ENCODE data around the gene ALG14. TPM values are rescaled to one million over a fixed set of nuclear protein-coding genes. Genes with fewer than 3 reads are reported as not detected.

The ALG14 gene
- total and polyA plus RNA-seq, 4 donors = 1.0 to 16.6 (median 1.9) TPM

DNA sequence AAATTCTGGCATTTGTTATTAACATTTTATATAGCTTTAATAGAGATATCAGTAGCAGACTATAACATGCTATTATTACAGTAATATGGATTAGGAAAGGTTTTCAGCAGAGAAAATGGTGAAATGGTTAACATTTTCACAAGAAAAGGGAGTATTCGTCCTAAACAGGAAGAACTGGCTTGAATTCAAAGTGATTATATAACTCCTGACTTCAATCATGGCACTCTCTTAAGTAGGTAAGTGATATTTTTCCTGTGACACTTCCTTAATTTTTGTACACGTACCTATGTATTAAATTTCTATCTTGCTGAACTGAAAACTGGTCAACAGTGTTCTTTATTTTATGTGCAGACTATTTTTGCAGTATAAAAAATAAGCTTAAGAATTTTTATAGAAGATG is 77.9 kb downstream of the ALG14 start:
- no peak overlapping the region for H3K27ac ChIP-seq (ENCODE audit: low read depth in 1 of 2, low read length in 2 of 2)
- no peak overlapping the region for H3K4me3 ChIP-seq (ENCODE audit: low read depth in 1 of 3, low read length in 3 of 3)
- WGBS = 36% methylated on average over 2 of the region's 2 CpGs
- no peaks in the 10 kb centered on the region for H3K4me1 ChIP-seq (ENCODE audit: control insufficient read depth in 4 of 4, insufficient read depth in 4 of 4, low read length in 3 of 4)
- H3K27me3 ChIP-seq (ENCODE audit: control insufficient read depth in 4 of 4, insufficient read depth in 4 of 4, low read length in 3 of 4) = no peaks in the 10 kb centered on the region
- DNase-seq (ENCODE audit: low spot score) = no peak
- no peak overlapping the region for H3K9ac ChIP-seq (ENCODE audit: low read depth in 1 of 2, low read length in 2 of 2)
- TF ChIP-seq FOXA1 (IDR thresholded peaks at IDR 0.05) (no peak), EGR1 (IDR thresholded peaks at IDR 0.05; ENCODE audit: low read depth in 2 of 2) (no peak), HNF4A (conservative IDR thresholded peaks at IDR 0.05) (no peak), RAD21 (IDR thresholded peaks at IDR 0.05) (no peak), FOXA2 (IDR thresholded peaks at IDR 0.05) (no peak), MAX (IDR thresholded peaks at IDR 0.05) (no peak)
- TF ChIP-seq, protein P1, sequence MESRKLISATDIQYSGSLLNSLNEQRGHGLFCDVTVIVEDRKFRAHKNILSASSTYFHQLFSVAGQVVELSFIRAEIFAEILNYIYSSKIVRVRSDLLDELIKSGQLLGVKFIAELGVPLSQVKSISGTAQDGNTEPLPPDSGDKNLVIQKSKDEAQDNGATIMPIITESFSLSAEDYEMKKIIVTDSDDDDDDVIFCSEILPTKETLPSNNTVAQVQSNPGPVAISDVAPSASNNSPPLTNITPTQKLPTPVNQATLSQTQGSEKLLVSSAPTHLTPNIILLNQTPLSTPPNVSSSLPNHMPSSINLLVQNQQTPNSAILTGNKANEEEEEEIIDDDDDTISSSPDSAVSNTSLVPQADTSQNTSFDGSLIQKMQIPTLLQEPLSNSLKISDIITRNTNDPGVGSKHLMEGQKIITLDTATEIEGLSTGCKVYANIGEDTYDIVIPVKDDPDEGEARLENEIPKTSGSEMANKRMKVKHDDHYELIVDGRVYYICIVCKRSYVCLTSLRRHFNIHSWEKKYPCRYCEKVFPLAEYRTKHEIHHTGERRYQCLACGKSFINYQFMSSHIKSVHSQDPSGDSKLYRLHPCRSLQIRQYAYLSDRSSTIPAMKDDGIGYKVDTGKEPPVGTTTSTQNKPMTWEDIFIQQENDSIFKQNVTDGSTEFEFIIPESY (IDR thresholded peaks at IDR 0.05) = no peak
- H3K36me3 ChIP-seq (ENCODE audit: control insufficient read depth in 4 of 4, insufficient read depth in 3 of 4, low read depth in 1 of 4, low read length in 3 of 4) = no peaks in the 10 kb centered on the region
- H3K9me3 ChIP-seq (ENCODE audit: control insufficient read depth in 4 of 4, low read length in 3 of 4) = no peaks in the 10 kb centered on the region

DNA sequence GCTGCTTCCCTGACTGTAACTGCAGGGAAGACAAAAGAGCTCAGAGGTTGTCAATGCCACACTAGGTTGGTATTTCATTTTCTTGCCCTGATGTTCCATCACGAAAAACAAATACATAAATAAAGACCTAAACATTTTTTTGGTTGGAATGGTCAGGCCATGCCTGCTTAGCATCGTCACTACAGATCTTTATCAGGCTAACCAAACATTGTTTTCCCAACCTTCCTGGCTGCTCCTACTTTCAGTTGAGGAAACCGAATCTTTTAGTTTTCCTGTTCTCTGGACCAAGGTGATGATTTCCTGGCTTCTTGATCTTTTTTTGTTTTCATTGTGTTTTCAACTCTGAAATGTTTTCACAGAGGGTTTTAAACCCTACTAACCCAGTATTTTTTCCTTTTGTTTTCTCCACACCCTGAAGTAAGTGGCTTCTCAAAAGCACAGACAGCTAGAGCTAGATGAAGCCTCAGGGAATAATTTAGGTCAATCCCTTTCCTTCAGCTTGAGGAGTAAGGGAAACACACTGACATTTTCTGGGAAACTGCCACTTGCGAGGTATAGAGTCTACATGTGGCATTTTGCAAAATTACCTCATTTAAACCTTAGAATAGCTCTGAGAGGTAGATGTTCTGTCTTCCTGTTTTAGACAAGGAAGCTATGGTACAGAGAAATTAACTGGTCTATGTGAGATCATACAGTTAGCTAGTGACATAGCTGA is 78.7 kb downstream of the ALG14 start:
- TF ChIP-seq HNF4G (IDR thresholded peaks at IDR 0.05) = no peak

GRCh38 chr1:94992863-94993563 is 79.7 kb downstream of the ALG14 start:
- no peak overlapping the region for H3K9ac ChIP-seq (ENCODE audit: low read depth in 1 of 2, low read length in 2 of 2)
- WGBS = 83% methylated on average over 2 of the region's 2 CpGs
- H3K36me3 ChIP-seq (ENCODE audit: control insufficient read depth in 4 of 4, insufficient read depth in 3 of 4, low read depth in 1 of 4, low read length in 3 of 4) = no peaks in the 10 kb centered on the region
- H3K27ac ChIP-seq (ENCODE audit: low read depth in 1 of 2, low read length in 2 of 2) = no peak overlapping the region
- H3K4me3 ChIP-seq (ENCODE audit: low read depth in 1 of 3, low read length in 3 of 3) = no peak overlapping the region
- TF ChIP-seq SP1 (IDR thresholded peaks at IDR 0.05) = no peak
- no peak for DNase-seq (ENCODE audit: low spot score)
- H3K9me3 ChIP-seq (ENCODE audit: control insufficient read depth in 4 of 4, low read length in 3 of 4) = no peaks in the 10 kb centered on the region
- no peaks in the 10 kb centered on the region for H3K27me3 ChIP-seq (ENCODE audit: control insufficient read depth in 4 of 4, insufficient read depth in 4 of 4, low read length in 3 of 4)
- no peaks in the 10 kb centered on the region for H3K4me1 ChIP-seq (ENCODE audit: control insufficient read depth in 4 of 4, insufficient read depth in 4 of 4, low read length in 3 of 4)

More for the DNA sequence above, 78.7 kb downstream of the ALG14 start:
- Histone ChIP-seq H3K4me3 (ENCODE audit: low read depth in 1 of 3, low read length in 3 of 3) (no peak overlapping the region), H3K9me3 (ENCODE audit: control insufficient read depth in 4 of 4, low read length in 3 of 4) (no peaks in the 10 kb centered on the region), H3K9ac (ENCODE audit: low read depth in 1 of 2, low read length in 2 of 2) (no peak overlapping the region), H3K27me3 (ENCODE audit: control insufficient read depth in 4 of 4, insufficient read depth in 4 of 4, low read length in 3 of 4) (no peaks in the 10 kb centered on the region), H3K4me1 (ENCODE audit: control insufficient read depth in 4 of 4, insufficient read depth in 4 of 4, low read length in 3 of 4) (no peaks in the 10 kb centered on the region), H3K36me3 (ENCODE audit: control insufficient read depth in 4 of 4, insufficient read depth in 3 of 4, low read depth in 1 of 4, low read length in 3 of 4) (no peaks in the 10 kb centered on the region), H3K27ac (ENCODE audit: low read depth in 1 of 2, low read length in 2 of 2) (peak overlapping the region in 1 of 2 donors; percentile 6)
- DNase-seq (ENCODE audit: low spot score) = no peak
- 72% methylated on average over 4 of the region's 4 CpGs for WGBS

DNA sequence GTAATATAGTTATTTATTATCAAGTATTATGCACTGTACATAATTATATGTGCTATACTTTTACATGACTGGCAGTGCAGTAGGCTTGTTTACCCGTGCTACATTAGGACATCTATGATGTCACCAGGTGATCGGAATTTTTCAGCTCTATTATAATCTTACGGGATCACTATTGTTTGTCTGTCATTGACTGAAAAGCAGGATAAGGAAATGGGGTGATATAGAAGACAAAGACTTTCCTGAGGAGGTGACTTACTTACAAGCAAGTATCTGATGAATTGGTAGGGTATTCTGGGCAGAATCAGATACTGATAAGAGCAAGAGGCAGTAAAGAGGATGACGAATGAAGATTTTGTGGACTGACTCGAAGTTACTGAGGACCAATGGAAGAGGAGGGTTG is 80.6 kb downstream of the ALG14 start:
- Histone ChIP-seq H3K27ac (ENCODE audit: low read depth in 1 of 2, low read length in 2 of 2) (no peak overlapping the region), H3K9me3 (ENCODE audit: control insufficient read depth in 4 of 4, low read length in 3 of 4) (no peaks in the 10 kb centered on the region), H3K27me3 (ENCODE audit: control insufficient read depth in 4 of 4, insufficient read depth in 4 of 4, low read length in 3 of 4) (no peaks in the 10 kb centered on the region), H3K4me3 (ENCODE audit: low read depth in 1 of 3, low read length in 3 of 3) (no peak overlapping the region), H3K36me3 (ENCODE audit: control insufficient read depth in 4 of 4, insufficient read depth in 3 of 4, low read depth in 1 of 4, low read length in 3 of 4) (no peaks in the 10 kb centered on the region), H3K4me1 (ENCODE audit: control insufficient read depth in 4 of 4, insufficient read depth in 4 of 4, low read length in 3 of 4) (no peaks in the 10 kb centered on the region), H3K9ac (ENCODE audit: low read depth in 1 of 2, low read length in 2 of 2) (no peak overlapping the region)
- WGBS = 85% methylated on average over 5 of the region's 5 CpGs
- DNase-seq (ENCODE audit: low spot score) = no peak
- TF ChIP-seq FOXA2 (IDR thresholded peaks at IDR 0.05) = no peak
- TF ChIP-seq, protein P2, sequence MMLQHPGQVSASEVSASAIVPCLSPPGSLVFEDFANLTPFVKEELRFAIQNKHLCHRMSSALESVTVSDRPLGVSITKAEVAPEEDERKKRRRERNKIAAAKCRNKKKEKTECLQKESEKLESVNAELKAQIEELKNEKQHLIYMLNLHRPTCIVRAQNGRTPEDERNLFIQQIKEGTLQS (IDR thresholded peaks at IDR 0.05) = no peak
- no peak for TF ChIP-seq YY1 (IDR thresholded peaks at IDR 0.05)
- TF ChIP-seq RAD21 (IDR thresholded peaks at IDR 0.05) = no peak
- no peak for TF ChIP-seq FOXA1 (IDR thresholded peaks at IDR 0.05)
- TF ChIP-seq RXRA (IDR thresholded peaks at IDR 0.05) = no peak
- TF ChIP-seq JUND (IDR thresholded peaks at IDR 0.05) = no peak
- no peak for TF ChIP-seq MAX (IDR thresholded peaks at IDR 0.05)
- no peak for TF ChIP-seq GABPA (IDR thresholded peaks at IDR 0.05 in 1 of 2, conservative IDR thresholded peaks at IDR 0.05 in 1 of 2)
- TF ChIP-seq NR2F2 (IDR thresholded peaks at IDR 0.05) = no peak
- TF ChIP-seq, protein P3, sequence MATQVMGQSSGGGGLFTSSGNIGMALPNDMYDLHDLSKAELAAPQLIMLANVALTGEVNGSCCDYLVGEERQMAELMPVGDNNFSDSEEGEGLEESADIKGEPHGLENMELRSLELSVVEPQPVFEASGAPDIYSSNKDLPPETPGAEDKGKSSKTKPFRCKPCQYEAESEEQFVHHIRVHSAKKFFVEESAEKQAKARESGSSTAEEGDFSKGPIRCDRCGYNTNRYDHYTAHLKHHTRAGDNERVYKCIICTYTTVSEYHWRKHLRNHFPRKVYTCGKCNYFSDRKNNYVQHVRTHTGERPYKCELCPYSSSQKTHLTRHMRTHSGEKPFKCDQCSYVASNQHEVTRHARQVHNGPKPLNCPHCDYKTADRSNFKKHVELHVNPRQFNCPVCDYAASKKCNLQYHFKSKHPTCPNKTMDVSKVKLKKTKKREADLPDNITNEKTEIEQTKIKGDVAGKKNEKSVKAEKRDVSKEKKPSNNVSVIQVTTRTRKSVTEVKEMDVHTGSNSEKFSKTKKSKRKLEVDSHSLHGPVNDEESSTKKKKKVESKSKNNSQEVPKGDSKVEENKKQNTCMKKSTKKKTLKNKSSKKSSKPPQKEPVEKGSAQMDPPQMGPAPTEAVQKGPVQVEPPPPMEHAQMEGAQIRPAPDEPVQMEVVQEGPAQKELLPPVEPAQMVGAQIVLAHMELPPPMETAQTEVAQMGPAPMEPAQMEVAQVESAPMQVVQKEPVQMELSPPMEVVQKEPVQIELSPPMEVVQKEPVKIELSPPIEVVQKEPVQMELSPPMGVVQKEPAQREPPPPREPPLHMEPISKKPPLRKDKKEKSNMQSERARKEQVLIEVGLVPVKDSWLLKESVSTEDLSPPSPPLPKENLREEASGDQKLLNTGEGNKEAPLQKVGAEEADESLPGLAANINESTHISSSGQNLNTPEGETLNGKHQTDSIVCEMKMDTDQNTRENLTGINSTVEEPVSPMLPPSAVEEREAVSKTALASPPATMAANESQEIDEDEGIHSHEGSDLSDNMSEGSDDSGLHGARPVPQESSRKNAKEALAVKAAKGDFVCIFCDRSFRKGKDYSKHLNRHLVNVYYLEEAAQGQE (IDR thresholded peaks at IDR 0.05) = no peak
- TF ChIP-seq SP1 (IDR thresholded peaks at IDR 0.05) = no peak
- no peak for TF ChIP-seq HNF4G (IDR thresholded peaks at IDR 0.05)
- no peak for TF ChIP-seq EGR1 (IDR thresholded peaks at IDR 0.05; ENCODE audit: low read depth in 2 of 2)
- no peak for TF ChIP-seq HNF4A (conservative IDR thresholded peaks at IDR 0.05)
